Breast epithelium (tissue), 4 donors: ENCODE data around the gene BSPRY. TPM values are rescaled to one million over a fixed set of nuclear protein-coding genes. Genes with fewer than 3 reads are reported as not detected.

Experiments used
- DNase-seq, 2 donors: peaks; one replicate each; pipeline ENCODE4 v3.0.0-alpha.2; 2019; ENCODE audit warnings: low spot score in 2 of 2
- H3K27ac ChIP-seq, 2 donors: fragments of 200-600 bp; sonication (generic) in 1 of 2; one replicate each; pipeline ENCODE4 v1.5.1; 2016 to 2019; ENCODE audit warnings: mild to moderate bottlenecking in 1 of 2
- H3K27me3 ChIP-seq, 2 donors: fragments of 200-600 bp; sonication (generic) in 1 of 2; one replicate each; pipeline versions ENCODE4 v1.5.1 to v1.6.0; 2017 to 2019; ENCODE audit warnings: control low read depth in 1 of 2, mild to moderate bottlenecking in 1 of 2
- H3K36me3 ChIP-seq: fragments of 200-600 bp; one replicate; pipeline ENCODE4 v1.5.1; 2019
- H3K4me1 ChIP-seq, 2 donors: fragments of 200-600 bp; sonication (generic); one replicate each; pipeline ENCODE4 v1.5.1; 2016 to 2019; ENCODE audit warnings: control low read depth in 1 of 2
- H3K4me3 ChIP-seq, 3 donors: fragments of 200-600 bp; sonication (generic); 1 replicate in 2 of 3; 2 replicates in 1 of 3; pipeline ENCODE4 v1.5.1; 2016 to 2019; ENCODE audit warnings: mild to moderate bottlenecking in 3 of 3, moderate library complexity in 2 of 3
- H3K9me3 ChIP-seq, 2 donors: fragments of 200-600 bp; sonication (generic) in 1 of 2; one replicate each; pipeline ENCODE4 v1.5.1; 2016 to 2019; ENCODE audit warnings: control low read depth in 1 of 2
- POLR2A ChIP-seq: fragments of 450-650 bp; IDR thresholded peaks from one replicate; pipeline ENCODE4 v1.6.1; 2016; ENCODE audit warnings: antibody characterized with exemption, mild to moderate bottlenecking, moderate library complexity
- POLR2AphosphoS5 ChIP-seq, 3 donors: sonication (generic); formaldehyde crosslinking; IDR thresholded peaks; one replicate each; pipeline ENCODE4 v1.6.1; 2017; ENCODE audit warnings: antibody characterized with exemption in 3 of 3
- intact Hi-C: fragments of 100-400 bp; cut with DNase I; formaldehyde crosslinking; loops from one replicate; pipeline ENCODE4 v1.15.1; 2023; ENCODE audit warnings: low total_unique reads
- total RNA-seq, 3 donors: library from RNA; depleted of rRNA; stranded (reverse); fragments of >200 nt; gene quantifications; one replicate each; pipeline ENCODE4 v1.1.0, GENCODE V29; 2016
- TF ChIP-seq, protein P1 (sequence below), 3 donors: fragments of 450-650 bp; IDR thresholded peaks; one replicate each; pipeline ENCODE4 v1.5.1; 2016 to 2017; ENCODE audit warnings: antibody characterized with exemption in 3 of 3, mild to moderate bottlenecking in 3 of 3, moderate library complexity in 3 of 3

The BSPRY gene
- total RNA-seq, 3 donors from 2014 or later, result 1.1 to 35.3 (median 27.9) TPM

DNA sequence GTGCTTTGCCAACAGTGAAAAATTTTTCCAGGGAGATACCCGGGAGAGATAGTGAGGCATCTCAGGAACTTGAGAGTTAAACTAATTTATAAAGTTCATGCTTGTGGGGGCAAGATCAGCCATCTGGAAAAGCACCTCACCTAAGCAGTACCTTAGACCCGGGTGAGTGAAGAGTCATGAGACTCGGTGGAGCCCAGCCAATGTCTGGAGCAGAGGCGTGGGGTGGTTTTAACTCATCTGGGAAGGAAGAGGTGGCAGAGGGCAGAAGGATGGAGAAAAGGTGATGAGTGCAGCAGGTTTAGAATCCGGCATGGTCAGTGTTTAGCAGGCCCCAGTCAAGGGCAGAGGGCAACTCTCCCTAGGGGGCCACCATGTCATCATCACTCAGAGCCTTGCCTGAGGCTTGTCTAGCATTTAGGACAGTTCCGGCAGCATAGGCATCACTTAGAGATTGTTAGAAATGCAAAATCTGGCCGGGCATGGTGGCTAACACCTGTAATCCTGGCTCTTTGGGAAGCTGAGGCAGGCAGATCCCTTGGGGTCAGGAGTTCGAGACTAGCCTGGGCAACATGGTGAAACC, 41.9 kb upstream of the BSPRY start:
- DNase-seq, result no peak
- TF ChIP-seq, protein P1, sequence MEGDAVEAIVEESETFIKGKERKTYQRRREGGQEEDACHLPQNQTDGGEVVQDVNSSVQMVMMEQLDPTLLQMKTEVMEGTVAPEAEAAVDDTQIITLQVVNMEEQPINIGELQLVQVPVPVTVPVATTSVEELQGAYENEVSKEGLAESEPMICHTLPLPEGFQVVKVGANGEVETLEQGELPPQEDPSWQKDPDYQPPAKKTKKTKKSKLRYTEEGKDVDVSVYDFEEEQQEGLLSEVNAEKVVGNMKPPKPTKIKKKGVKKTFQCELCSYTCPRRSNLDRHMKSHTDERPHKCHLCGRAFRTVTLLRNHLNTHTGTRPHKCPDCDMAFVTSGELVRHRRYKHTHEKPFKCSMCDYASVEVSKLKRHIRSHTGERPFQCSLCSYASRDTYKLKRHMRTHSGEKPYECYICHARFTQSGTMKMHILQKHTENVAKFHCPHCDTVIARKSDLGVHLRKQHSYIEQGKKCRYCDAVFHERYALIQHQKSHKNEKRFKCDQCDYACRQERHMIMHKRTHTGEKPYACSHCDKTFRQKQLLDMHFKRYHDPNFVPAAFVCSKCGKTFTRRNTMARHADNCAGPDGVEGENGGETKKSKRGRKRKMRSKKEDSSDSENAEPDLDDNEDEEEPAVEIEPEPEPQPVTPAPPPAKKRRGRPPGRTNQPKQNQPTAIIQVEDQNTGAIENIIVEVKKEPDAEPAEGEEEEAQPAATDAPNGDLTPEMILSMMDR (IDR thresholded peaks at IDR 0.05), result no peak
- TF ChIP-seq POLR2AphosphoS5 (IDR thresholded peaks at IDR 0.05) (no peak), POLR2A (no peak)
- intact Hi-C loops, result no loop called here
- Histone ChIP-seq H3K36me3 (no peaks in the 10 kb centered on the region), H3K27me3 (no peaks in the 10 kb centered on the region), H3K4me1 (peaks cover 0 to 6% of the 10 kb centered on the region in 2 donors), H3K4me3 (no peak overlapping the region), H3K27ac (no peak overlapping the region), H3K9me3 (no peaks in the 10 kb centered on the region)

DNA sequence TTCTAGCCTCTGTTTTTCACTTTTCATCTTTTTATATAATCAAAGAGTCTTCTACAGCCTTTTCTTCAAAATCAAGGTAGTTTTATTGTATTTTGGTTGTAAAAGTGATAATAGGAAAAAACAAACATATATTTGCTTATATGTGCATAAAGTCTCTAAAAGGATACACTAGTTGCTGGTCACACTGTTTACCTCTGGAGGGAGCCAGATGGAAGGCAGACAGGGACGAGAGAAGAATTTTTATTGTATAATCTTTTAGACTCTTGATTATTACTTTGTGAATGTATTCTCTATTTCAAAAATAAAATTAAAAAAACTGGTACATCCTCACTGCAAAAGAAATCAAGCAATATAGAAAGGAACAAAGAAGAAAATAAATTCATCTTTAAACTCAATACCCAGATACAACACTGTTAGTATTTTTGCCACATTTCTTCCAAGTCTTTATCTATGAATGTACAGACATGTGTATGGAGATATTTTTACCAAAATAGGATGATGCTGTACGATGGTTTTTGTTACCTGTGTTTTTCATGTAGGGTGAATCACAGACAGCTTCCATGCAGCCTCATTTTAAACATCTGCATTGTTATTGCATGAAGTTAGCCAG, 40.0 kb upstream of the BSPRY start:
- Histone ChIP-seq H3K4me1 (peaks cover 0 to 6% of the 10 kb centered on the region in 2 donors), H3K27ac (no peak overlapping the region), H3K4me3 (no peak overlapping the region), H3K27me3 (no peaks in the 10 kb centered on the region), H3K9me3 (no peaks in the 10 kb centered on the region), H3K36me3 (no peaks in the 10 kb centered on the region)
- intact Hi-C loops, result no loop called here
- TF ChIP-seq, protein P1 (IDR thresholded peaks at IDR 0.05), result peak in 2 of 3 donors; percentile 51 to 56
- TF ChIP-seq POLR2A, result no peak
- TF ChIP-seq POLR2AphosphoS5 (IDR thresholded peaks at IDR 0.05), result no peak
- no peak for DNase-seq

DNA sequence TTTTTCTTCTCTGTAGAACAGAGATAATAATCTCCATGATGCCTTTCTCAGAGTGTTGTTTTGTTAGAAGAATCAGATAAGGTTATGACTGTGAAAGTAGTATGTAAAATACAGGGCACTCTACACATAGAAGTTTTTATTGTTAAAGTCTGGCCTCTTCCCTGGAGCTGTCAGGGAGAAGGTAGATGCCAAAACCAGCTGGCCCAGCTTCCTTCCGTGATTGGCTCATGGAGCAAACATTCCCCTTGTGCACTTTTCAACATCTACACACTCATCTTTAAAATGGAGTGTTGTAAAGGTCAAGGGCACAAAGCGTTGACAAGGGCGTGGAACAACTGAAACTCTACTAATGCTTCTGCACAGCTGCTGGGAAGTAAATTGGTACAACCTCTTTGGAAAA, 38.8 kb upstream of the BSPRY start:
- intact Hi-C loops, result no loop called here

DNA sequence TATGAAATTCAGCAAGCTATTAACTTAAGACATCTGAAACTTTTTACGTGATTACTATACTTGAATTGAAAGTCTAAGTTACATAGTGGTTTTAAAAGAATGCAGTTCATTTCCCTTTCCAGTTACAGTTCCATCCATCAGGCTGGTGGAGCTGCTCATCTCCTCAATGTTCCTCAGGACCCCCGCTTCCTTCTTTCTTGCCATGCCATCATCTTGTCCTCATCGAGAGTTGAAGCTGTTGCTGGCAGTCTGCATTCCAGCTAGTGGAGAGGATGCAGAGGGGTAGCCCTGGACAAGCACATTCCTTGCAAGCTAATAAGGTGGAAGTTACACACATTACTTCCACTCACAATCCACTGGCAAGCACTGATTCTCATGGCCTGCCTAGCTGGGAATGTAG, 37.4 kb upstream of the BSPRY start:
- Histone ChIP-seq H3K4me3 (no peak overlapping the region), H3K36me3 (no peaks in the 10 kb centered on the region), H3K27me3 (no peaks in the 10 kb centered on the region), H3K9me3 (no peaks in the 10 kb centered on the region), H3K4me1 (peaks cover 0 to 6% of the 10 kb centered on the region in 2 donors), H3K27ac (no peak overlapping the region)
- intact Hi-C loops, result no loop called here
- TF ChIP-seq POLR2AphosphoS5 (IDR thresholded peaks at IDR 0.05), result no peak
- no peak for TF ChIP-seq POLR2A
- TF ChIP-seq, protein P1 (IDR thresholded peaks at IDR 0.05), result no peak
- DNase-seq, result no peak

More for the DNA sequence above, 38.8 kb upstream of the BSPRY start:
- peak in 1 of 2 donors; percentile 25 for DNase-seq
- Histone ChIP-seq H3K4me1 (peaks cover 0 to 6% of the 10 kb centered on the region in 2 donors), H3K4me3 (no peak overlapping the region), H3K27ac (peak overlapping the region; percentile 15 to 52), H3K9me3 (no peaks in the 10 kb centered on the region), H3K27me3 (no peaks in the 10 kb centered on the region), H3K36me3 (no peaks in the 10 kb centered on the region)
- TF ChIP-seq, protein P1 (IDR thresholded peaks at IDR 0.05), result no peak
- TF ChIP-seq POLR2A (no peak), POLR2AphosphoS5 (IDR thresholded peaks at IDR 0.05) (no peak)

DNA sequence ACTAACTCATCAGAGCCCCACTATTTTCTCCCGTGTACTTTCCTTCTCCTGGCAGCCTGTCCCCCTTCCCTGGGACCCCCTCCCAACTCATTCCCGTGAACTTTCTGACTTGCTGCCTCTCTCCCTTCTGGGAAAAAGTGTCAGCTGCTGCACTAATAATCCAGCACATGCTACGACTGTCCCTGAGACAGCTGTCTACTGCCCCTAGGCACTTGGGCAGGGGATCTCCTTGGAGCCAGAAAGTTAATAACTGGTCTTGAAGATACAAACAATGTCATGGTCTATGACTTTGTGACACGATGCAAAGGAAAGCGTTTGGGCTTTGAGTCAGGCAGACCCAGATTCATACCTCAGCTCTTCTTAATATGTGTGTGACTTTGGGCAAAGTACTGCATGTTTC, 36.1 kb upstream of the BSPRY start:
- Histone ChIP-seq H3K27ac (no peak overlapping the region), H3K36me3 (no peaks in the 10 kb centered on the region), H3K4me3 (no peak overlapping the region), H3K9me3 (no peaks in the 10 kb centered on the region), H3K27me3 (no peaks in the 10 kb centered on the region), H3K4me1 (peaks cover 0 to 6% of the 10 kb centered on the region in 2 donors)
- no peak for TF ChIP-seq POLR2A
- TF ChIP-seq, protein P1 (IDR thresholded peaks at IDR 0.05), result no peak
- TF ChIP-seq POLR2AphosphoS5 (IDR thresholded peaks at IDR 0.05), result no peak
- intact Hi-C loops, result no loop called here
- DNase-seq, result no peak
